ENCODE results near the gene LEF1. TPM values are rescaled to one million over a fixed set of nuclear protein-coding genes. Genes with fewer than 3 reads are reported as not detected.

Gene LEF1
- total RNA-seq, 4 donors from 2014 or later = 1.5 to 2.6 (median 2.4) TPM; not detected in 1

DNA sequence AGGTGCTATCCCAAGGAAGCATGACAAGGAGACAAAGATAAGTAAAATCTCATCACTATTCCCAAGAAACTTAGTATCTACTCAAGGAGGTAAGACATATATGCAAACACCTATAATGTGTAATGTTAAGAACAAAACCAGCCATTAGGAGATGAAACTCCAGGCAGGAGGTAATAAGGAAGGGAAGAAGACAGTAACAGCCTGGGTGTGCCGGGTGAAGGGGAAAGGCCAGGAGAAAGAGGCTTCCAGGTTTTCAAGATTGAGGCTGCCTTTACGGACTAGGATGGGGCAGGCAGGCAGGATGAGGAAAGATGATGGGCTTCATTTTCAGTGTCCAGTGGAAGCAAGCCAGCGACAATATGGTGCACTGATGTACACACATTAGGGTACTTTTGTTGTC, 62.5 kb downstream of the LEF1 start:
- TF ChIP-seq EP300 (IDR thresholded peaks at IDR 0.05) (no peak), POLR2A (IDR thresholded peaks at IDR 0.05) (no peak), POLR2AphosphoS5 (IDR thresholded peaks at IDR 0.05) (no peak)
- TF ChIP-seq, protein P1, sequence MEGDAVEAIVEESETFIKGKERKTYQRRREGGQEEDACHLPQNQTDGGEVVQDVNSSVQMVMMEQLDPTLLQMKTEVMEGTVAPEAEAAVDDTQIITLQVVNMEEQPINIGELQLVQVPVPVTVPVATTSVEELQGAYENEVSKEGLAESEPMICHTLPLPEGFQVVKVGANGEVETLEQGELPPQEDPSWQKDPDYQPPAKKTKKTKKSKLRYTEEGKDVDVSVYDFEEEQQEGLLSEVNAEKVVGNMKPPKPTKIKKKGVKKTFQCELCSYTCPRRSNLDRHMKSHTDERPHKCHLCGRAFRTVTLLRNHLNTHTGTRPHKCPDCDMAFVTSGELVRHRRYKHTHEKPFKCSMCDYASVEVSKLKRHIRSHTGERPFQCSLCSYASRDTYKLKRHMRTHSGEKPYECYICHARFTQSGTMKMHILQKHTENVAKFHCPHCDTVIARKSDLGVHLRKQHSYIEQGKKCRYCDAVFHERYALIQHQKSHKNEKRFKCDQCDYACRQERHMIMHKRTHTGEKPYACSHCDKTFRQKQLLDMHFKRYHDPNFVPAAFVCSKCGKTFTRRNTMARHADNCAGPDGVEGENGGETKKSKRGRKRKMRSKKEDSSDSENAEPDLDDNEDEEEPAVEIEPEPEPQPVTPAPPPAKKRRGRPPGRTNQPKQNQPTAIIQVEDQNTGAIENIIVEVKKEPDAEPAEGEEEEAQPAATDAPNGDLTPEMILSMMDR (IDR thresholded peaks at IDR 0.05) = no peak
- no peaks in the 10 kb centered on the region for H3K9me3 ChIP-seq
- H3K4me3 ChIP-seq = no peak overlapping the region
- H3K36me3 ChIP-seq = no peaks in the 10 kb centered on the region
- H3K4me1 ChIP-seq = no peaks in the 10 kb centered on the region
- H3K27me3 ChIP-seq = no peaks in the 10 kb centered on the region
- no peak overlapping the region for H3K27ac ChIP-seq
- ATAC-seq = no peak
- 95 to 100% methylated on average over 1 to 3 of the region's 3 CpGs for WGBS, 2 donors (ENCODE audit: low coverage in 1 of 2)

DNA sequence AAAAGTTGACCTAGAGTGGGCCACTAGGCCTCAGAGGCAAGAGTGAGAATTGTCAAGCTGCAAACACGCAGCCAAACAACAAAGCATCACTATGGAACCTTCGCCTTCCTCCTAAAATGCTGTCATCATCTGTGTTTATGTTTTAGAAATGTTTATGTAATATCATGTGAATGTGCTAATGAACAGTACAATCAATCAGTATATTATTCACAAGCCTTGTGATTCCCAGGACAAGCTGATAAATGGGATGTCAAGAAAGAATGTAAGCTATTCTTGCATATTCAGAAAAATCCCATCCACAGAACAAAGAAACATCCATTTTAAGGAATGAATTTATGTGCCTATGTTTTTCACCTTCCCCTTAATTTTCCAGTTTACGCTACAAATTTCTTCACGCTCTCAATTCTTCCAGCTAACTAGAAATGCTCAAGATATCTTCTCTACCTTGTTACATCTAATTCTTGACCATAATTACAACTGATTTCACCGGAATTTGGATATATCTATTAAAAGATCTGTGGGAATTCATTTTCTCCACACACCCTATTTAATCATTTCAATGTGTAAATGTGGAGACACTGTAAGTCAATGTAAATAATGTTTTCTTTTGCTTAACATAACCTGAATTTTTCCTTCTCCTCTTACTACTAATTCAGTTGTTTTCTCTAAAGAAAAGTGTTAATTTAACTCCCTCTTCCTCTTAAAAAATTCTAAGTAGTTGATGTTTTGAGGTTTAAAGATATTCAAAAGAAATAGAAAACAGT, 65.5 kb downstream of the LEF1 start:
- no peaks in the 10 kb centered on the region for H3K27me3 ChIP-seq
- H3K27ac ChIP-seq = no peak overlapping the region
- H3K9me3 ChIP-seq = no peaks in the 10 kb centered on the region
- TF ChIP-seq POLR2A (IDR thresholded peaks at IDR 0.05) = no peak
- no peak for TF ChIP-seq EP300 (IDR thresholded peaks at IDR 0.05)
- TF ChIP-seq, protein P1 (IDR thresholded peaks at IDR 0.05) = no peak
- no peak for TF ChIP-seq POLR2AphosphoS5 (IDR thresholded peaks at IDR 0.05)
- H3K36me3 ChIP-seq = no peaks in the 10 kb centered on the region
- H3K4me3 ChIP-seq = no peak overlapping the region
- no peaks in the 10 kb centered on the region for H3K4me1 ChIP-seq
- 73 to 88% methylated on average over 5 of the region's 5 CpGs for WGBS, 2 donors (ENCODE audit: low coverage in 1 of 2)
- no peak for ATAC-seq

DNA sequence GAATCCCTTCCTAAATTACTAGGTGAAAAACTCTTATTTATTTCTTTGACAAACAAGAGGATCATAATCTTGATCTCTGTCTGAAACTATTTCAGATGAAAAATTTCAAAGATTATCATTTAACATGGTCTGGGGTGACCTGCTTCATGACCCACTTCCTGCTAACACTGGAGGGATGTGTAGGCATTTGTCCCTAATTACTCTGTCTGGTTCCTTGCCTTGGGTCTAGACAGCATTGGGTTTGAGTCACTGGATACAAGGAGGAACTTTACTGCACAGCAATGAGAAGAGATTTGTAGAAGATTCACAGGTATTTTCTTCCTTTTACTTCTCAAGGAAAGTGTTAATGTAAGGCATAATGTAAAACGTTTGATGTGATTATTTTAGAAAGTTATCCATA, 67.9 kb downstream of the LEF1 start:
- WGBS, 2 donors (ENCODE audit: low coverage in 1 of 2) = 29 to 71% methylated on average over 1 of the region's 1 CpG
- no peaks in the 10 kb centered on the region for H3K36me3 ChIP-seq
- no peaks in the 10 kb centered on the region for H3K9me3 ChIP-seq
- H3K27me3 ChIP-seq = no peaks in the 10 kb centered on the region
- H3K27ac ChIP-seq = no peak overlapping the region
- TF ChIP-seq POLR2A (IDR thresholded peaks at IDR 0.05) (no peak), POLR2AphosphoS5 (IDR thresholded peaks at IDR 0.05) (no peak), EP300 (IDR thresholded peaks at IDR 0.05) (no peak)
- TF ChIP-seq, protein P1 (IDR thresholded peaks at IDR 0.05) = no peak
- ATAC-seq = no peak
- H3K4me1 ChIP-seq = no peaks in the 10 kb centered on the region
- H3K4me3 ChIP-seq = no peak overlapping the region

DNA sequence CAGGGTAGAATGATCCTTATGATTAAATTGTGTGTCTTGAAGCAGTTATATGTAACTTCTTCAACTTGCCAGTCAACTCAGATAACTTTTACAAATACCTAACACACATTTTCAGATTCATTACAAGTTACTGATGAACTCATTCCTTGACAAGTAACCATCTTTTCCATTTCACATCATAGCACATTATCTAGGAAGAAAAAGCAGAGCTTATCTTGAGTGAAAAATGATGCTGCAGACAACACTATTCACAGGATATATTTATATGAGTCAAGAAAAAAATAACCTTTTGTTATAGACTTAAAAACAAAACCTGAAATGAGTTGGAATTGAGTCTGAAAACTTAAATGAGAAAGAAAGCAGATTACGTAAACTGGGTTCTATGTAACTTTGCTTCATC, 68.9 kb downstream of the LEF1 start:
- H3K4me1 ChIP-seq = no peaks in the 10 kb centered on the region
- 81 to 100% methylated on average over 1 of the region's 1 CpG for WGBS, 2 donors (ENCODE audit: low coverage in 1 of 2)
- no peaks in the 10 kb centered on the region for H3K36me3 ChIP-seq
- TF ChIP-seq EP300 (IDR thresholded peaks at IDR 0.05) (no peak), POLR2AphosphoS5 (IDR thresholded peaks at IDR 0.05) (no peak), POLR2A (IDR thresholded peaks at IDR 0.05) (no peak)
- TF ChIP-seq, protein P1 (IDR thresholded peaks at IDR 0.05) = no peak
- no peak for ATAC-seq
- H3K27ac ChIP-seq = no peak overlapping the region
- no peaks in the 10 kb centered on the region for H3K9me3 ChIP-seq
- H3K27me3 ChIP-seq = no peaks in the 10 kb centered on the region
- H3K4me3 ChIP-seq = no peak overlapping the region

DNA sequence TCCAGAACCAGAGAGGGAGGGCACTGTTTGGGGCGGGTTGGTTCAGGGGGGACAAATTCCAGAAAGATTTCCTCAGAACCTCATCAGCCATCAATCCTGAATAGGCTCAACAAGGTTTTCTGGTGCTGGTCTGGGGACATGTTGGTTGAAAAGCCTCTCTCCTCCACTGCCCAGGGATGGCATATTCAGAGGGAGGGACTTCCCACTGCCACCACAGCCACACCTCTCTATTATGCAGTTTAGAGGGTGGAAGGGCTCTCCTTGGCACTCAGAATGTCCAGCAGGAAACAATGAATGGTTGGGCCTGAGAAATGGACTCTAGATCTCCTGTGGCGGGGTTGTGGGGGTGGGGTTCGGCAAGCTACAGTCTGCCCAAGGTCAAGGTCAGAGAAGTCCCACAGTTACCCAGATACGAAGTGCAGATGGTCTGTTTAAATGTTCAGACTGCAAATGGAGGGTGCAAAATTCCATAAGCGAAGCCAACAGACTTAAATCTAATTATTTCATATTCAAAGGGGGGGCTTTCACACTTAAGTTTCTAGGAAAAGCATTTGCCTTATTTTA, 70.7 kb downstream of the LEF1 start:
- H3K4me1 ChIP-seq = no peaks in the 10 kb centered on the region
- TF ChIP-seq, protein P1 (IDR thresholded peaks at IDR 0.05) = no peak
- TF ChIP-seq POLR2A (IDR thresholded peaks at IDR 0.05) = no peak
- no peak for TF ChIP-seq POLR2AphosphoS5 (IDR thresholded peaks at IDR 0.05)
- TF ChIP-seq EP300 (IDR thresholded peaks at IDR 0.05) = no peak
- 78 to 85% methylated on average over 3 to 5 of the region's 5 CpGs for WGBS, 2 donors (ENCODE audit: low coverage in 1 of 2)
- no peaks in the 10 kb centered on the region for H3K27me3 ChIP-seq
- no peaks in the 10 kb centered on the region for H3K36me3 ChIP-seq
- H3K27ac ChIP-seq = no peak overlapping the region
- ATAC-seq = no peak
- no peak overlapping the region for H3K4me3 ChIP-seq
- no peaks in the 10 kb centered on the region for H3K9me3 ChIP-seq
